ENCODE measurements around the gene RPS21. TPM values are rescaled to one million over a fixed set of nuclear protein-coding genes. Genes with fewer than 3 reads are reported as not detected.

Gene RPS21
- total and polyA plus RNA-seq, 12 donors, result 438 to 4,794 (median 1,602) TPM

DNA sequence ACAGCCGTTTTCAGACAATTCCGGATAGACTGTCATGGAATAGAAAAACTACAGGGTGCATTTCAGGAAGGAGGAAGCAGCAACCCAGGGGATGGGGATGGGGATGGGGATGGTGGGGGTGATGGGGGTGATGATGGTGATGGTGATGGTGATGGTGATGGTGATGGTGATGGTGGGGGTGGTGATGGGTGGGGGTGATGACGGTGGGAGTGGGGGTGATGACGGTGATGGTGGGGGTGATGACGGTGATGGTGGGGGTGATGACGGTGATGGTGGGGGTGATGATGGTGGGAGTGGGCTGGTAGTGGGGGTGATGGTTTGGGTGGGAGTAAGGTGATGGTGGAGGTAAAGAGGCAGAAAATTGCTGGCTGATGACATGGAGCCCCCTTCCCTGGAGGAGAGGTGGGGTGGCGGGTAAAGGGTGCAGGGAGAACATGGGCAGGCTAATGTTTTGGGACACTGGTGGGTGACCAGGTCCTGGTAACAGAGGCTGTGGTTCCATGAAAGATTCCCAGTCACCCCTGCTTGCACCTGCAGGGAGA lies 37.3 kb upstream of the RPS21 start:
- peaks cover 0 to 25% of the 10 kb centered on the region in 2 donors for H3K36me3 ChIP-seq (replicated peaks in 1 of 2)
- H3K27ac ChIP-seq, result no peak overlapping the region

DNA sequence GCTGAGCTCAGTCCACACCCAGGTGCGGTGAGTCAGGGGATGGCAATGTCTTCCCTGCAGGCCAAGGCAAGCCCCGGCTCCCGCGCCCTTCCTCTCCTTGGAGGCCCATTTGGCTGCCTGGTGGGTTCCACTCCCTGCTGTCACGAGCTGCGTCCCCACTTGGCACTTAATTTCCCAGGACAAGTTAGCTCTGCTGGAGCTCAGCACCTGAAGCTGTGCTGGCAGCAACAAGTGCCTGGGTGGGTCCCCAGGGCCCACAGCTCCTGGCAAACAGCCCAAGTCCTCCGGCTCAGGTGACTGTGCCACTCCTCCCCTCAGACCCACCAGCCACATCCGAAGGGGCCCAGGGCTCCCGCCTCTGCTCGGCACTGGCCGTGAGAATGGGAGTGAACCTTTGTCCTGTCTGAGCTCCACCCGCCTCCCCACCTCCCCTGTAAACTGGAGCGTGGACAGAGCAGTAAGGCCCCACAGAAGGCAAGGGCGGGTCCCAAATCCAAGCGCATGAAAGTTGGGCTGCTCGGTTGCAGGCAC lies 36.7 kb upstream of the RPS21 start:
- H3K36me3 ChIP-seq (replicated peaks in 1 of 2), result peaks cover 0 to 25% of the 10 kb centered on the region in 2 donors
- DNase-seq, result no peak

More for the DNA sequence above, 37.3 kb upstream of the RPS21 start:
- Histone ChIP-seq H3K9me3 (replicated peaks in 1 of 3) (no peaks in the 10 kb centered on the region), H3K4me3 (no peak overlapping the region), H3K4me1 (replicated peaks in 1 of 2) (peaks cover 6 to 15% of the 10 kb centered on the region in 2 donors), H3K27me3 (no peaks in the 10 kb centered on the region)
- TF ChIP-seq POLR2A (IDR thresholded peaks at IDR 0.05) (no peak), CTCF (IDR thresholded peaks at IDR 0.05) (no peak)
- no peak for DNase-seq
- 70 to 84% (median 80%) methylated on average over 5 to 7 of the region's 7 CpGs for WGBS, 4 donors
- intact Hi-C loops (cut with DNase I), result loop anchor here in 1 of 2 donors (5.0 to 10.0 kb wide), 2 partner anchors 38 to 45 kb away; partner anchors contain the start of genes ADRM1 and RPS21

GRCh38 chr20:62350629-62351422 lies 36.1 kb upstream of the RPS21 start:
- intact Hi-C loops (cut with DNase I), result loop anchor here in 1 of 2 donors (5.0 to 10.0 kb wide), 2 partner anchors 36 to 46 kb away; partner anchors contain the start of genes ADRM1 and RPS21
- peaks cover 0 to 25% of the 10 kb centered on the region in 2 donors for H3K36me3 ChIP-seq (replicated peaks in 1 of 2)
- H3K27ac ChIP-seq, result peak overlapping the region in 1 of 5 donors; percentile 34

More for the DNA sequence above, 36.7 kb upstream of the RPS21 start:
- no peak overlapping the region for H3K4me3 ChIP-seq
- H3K27me3 ChIP-seq, result no peaks in the 10 kb centered on the region
- WGBS, 4 donors, result 86 to 100% (median 92%) methylated on average over 1 to 16 of the region's 16 CpGs
- H3K9me3 ChIP-seq (replicated peaks in 1 of 3), result no peaks in the 10 kb centered on the region
- peak overlapping the region in 1 of 5 donors; percentile 34 for H3K27ac ChIP-seq
- peaks cover 11 to 20% of the 10 kb centered on the region in 2 donors for H3K4me1 ChIP-seq (replicated peaks in 1 of 2)
- TF ChIP-seq POLR2A (IDR thresholded peaks at IDR 0.05) (no peak), CTCF (IDR thresholded peaks at IDR 0.05) (no peak)
- intact Hi-C loops (cut with DNase I), result loop anchor here in 1 of 2 donors (5.0 to 10.0 kb wide), 2 partner anchors 37 to 45 kb away; partner anchors contain the start of genes ADRM1 and RPS21

More at GRCh38 chr20:62350629-62351422, 36.1 kb upstream of the RPS21 start:
- 87 to 97% (median 91%) methylated on average over 6 to 23 of the region's 23 CpGs for WGBS, 4 donors
- Histone ChIP-seq H3K4me1 (replicated peaks in 1 of 2) (peaks cover 18 to 22% of the 10 kb centered on the region in 2 donors), H3K4me3 (no peak overlapping the region), H3K27me3 (no peaks in the 10 kb centered on the region), H3K9me3 (replicated peaks in 1 of 3) (no peaks in the 10 kb centered on the region)
- peak in 1 of 7 donors; percentile 8 for DNase-seq
- TF ChIP-seq POLR2A (IDR thresholded peaks at IDR 0.05), result no peak
- TF ChIP-seq CTCF (IDR thresholded peaks at IDR 0.05), result no peak

All from adrenal gland (tissue), 12 donors.